Fibroblast of the aortic adventitia (primary cell): ENCODE results near the gene TES. TPM values are rescaled to one million over a fixed set of nuclear protein-coding genes. Genes with fewer than 3 reads are reported as not detected.

Experiments
- DNase-seq: peaks from one replicate; pipeline ENCODE4 v3.0.0-alpha.2; 2010; ENCODE audit warnings: low read depth
- H3K4me3 ChIP-seq: 2 replicates; pipeline ENCODE4 v1.5.1; 2011; ENCODE audit warnings: low read depth, mild to moderate bottlenecking, control low read depth, low read length, moderate library complexity
- CTCF ChIP-seq: IDR thresholded peaks from 2 replicates; pipeline ENCODE4 v1.5.1; 2011; ENCODE audit warnings: mild to moderate bottlenecking, low read length, control low read depth, inconsistent platforms; ENCODE audit not compliant: insufficient read depth
- total RNA-seq: library from RNA; depleted of rRNA; stranded (reverse); fragments of >200 nt; gene quantifications from 2 replicates; pipeline ENCODE4 v1.2.3, GENCODE V29; 2012; ENCODE audit warnings: low replicate concordance

The TES gene
- total RNA-seq, 1 donor = 61.3 TPM

GRCh38 chr7:116225860-116226259 lies 15.5 kb downstream of the TES start:
- TF ChIP-seq CTCF = no peak
- H3K4me3 ChIP-seq = no peak overlapping the region
- no peak for DNase-seq

- DNase-seq = no peak
Measured at GRCh38 chr7:116226664-116227063, 16.3 kb downstream of the TES start.

GRCh38 chr7:116227678-116228239 lies 17.4 kb downstream of the TES start:
- no peak overlapping the region for H3K4me3 ChIP-seq
- peak; percentile 90 for DNase-seq
- TF ChIP-seq CTCF = no peak

More at GRCh38 chr7:116226664-116227063, 16.3 kb downstream of the TES start:
- no peak for TF ChIP-seq CTCF
- no peak overlapping the region for H3K4me3 ChIP-seq

GRCh38 chr7:116228241-116228640 lies 17.9 kb downstream of the TES start:
- H3K4me3 ChIP-seq = no peak overlapping the region
- peak; percentile 64 for DNase-seq
- TF ChIP-seq CTCF = no peak

GRCh38 chr7:116229366-116229765 lies 19.0 kb downstream of the TES start:
- TF ChIP-seq CTCF = no peak
- no peak overlapping the region for H3K4me3 ChIP-seq
- no peak for DNase-seq

- TF ChIP-seq CTCF = no peak
Measured at GRCh38 chr7:116230191-116231005, 20.1 kb downstream of the TES start.

More at GRCh38 chr7:116230191-116231005, 20.1 kb downstream of the TES start:
- no peak overlapping the region for H3K4me3 ChIP-seq
- peak; percentile 54 for DNase-seq
